SU-DHL-6 (cell line): ENCODE results near the gene LSR.

ENCODE experiments used
- H2AFZ ChIP-seq: fragments of 200-600 bp; sonication (generic); 2 replicates; pipeline ENCODE4 v1.6.1; 2014; ENCODE audit warnings: low read depth, mild to moderate bottlenecking, moderate library complexity, mixed read lengths, antibody characterized with exemption, low read length; ENCODE audit not compliant: severe bottlenecking
- H3F3A ChIP-seq: fragments of 200-600 bp; shearing (Covaris generic); 2 replicates; pipeline ENCODE4 v1.6.0; 2016; ENCODE audit warnings: antibody characterized with exemption, mild to moderate bottlenecking; ENCODE audit not compliant: insufficient read depth
- H3K27ac ChIP-seq: fragments of 200-600 bp; sonication (generic); 2 replicates; pipeline ENCODE4 v1.5.1; 2016; ENCODE audit warnings: low read depth, mild to moderate bottlenecking, low read length, moderate library complexity, mixed read lengths
- H3K27me3 ChIP-seq: fragments of 200-600 bp; sonication (generic), shearing (Covaris generic); 2 replicates; pipeline ENCODE4 v1.6.0; 2014; ENCODE audit warnings: mild to moderate bottlenecking, low read length
- H3K36me3 ChIP-seq: fragments of 200-600 bp; sonication (generic); 2 replicates; pipeline ENCODE4 v1.6.1; 2014; ENCODE audit warnings: mild to moderate bottlenecking, low read length, mixed read lengths
- H3K4me2 ChIP-seq: fragments of 300-600, 200-600 bp; shearing (Covaris generic), sonication (generic); 2 replicates; pipeline ENCODE4 v1.6.0; 2014; ENCODE audit warnings: low read length, low read depth, mild to moderate bottlenecking; ENCODE audit not compliant: poor library complexity, severe bottlenecking
- H3K4me3 ChIP-seq: fragments of 200-600 bp; sonication (generic); 2 replicates; pipeline ENCODE4 v1.5.1; 2014; ENCODE audit warnings: antibody characterized with exemption, low read length, mild to moderate bottlenecking, mixed read lengths; ENCODE audit not compliant: insufficient read depth, poor library complexity, severe bottlenecking
- H3K79me2 ChIP-seq: fragments of 200-600 bp; sonication (generic); 2 replicates; pipeline ENCODE4 v1.6.1; 2014; ENCODE audit warnings: mild to moderate bottlenecking, low read length, moderate library complexity; ENCODE audit not compliant: insufficient read depth
- H3K9ac ChIP-seq: fragments of 200-600 bp; sonication (generic); 2 replicates; pipeline ENCODE4 v1.7.0; 2014; ENCODE audit warnings: mild to moderate bottlenecking, low read length
- H3K9me2 ChIP-seq: fragments of 200-600 bp; sonication (generic); replicated peaks from 2 replicates; pipeline ENCODE4 v1.6.1; 2014; ENCODE audit warnings: low read length; ENCODE audit not compliant: insufficient read depth
- H3K9me3 ChIP-seq: fragments of 200-600 bp; sonication (generic); 2 replicates; pipeline ENCODE4 v1.6.1; 2014; ENCODE audit warnings: low read length, mixed read lengths; ENCODE audit not compliant: insufficient read depth
- H4K20me1 ChIP-seq: fragments of 200-600 bp; sonication (generic); 2 replicates; pipeline ENCODE4 v1.6.1; 2014; ENCODE audit warnings: low read depth, mild to moderate bottlenecking, antibody characterized with exemption, low read length, moderate library complexity, mixed read lengths
- EZH2phosphoT487 ChIP-seq: fragments of 200-600 bp; sonication (generic), shearing (Covaris generic); conservative IDR thresholded peaks from 2 replicates; pipeline ENCODE4 v1.6.1; 2018; ENCODE audit warnings: mild to moderate bottlenecking, antibody characterized with exemption, low read length, moderate library complexity, mixed read lengths
- TF ChIP-seq, protein P1 (sequence below): fragments of 200-600 bp; sonication (generic); IDR thresholded peaks from one replicate; pipeline ENCODE4 v1.5.1; 2017; ENCODE audit warnings: antibody characterized with exemption, mild to moderate bottlenecking, low read length, moderate library complexity; ENCODE audit not compliant: insufficient read depth, poor library complexity, severe bottlenecking

The LSR gene

DNA sequence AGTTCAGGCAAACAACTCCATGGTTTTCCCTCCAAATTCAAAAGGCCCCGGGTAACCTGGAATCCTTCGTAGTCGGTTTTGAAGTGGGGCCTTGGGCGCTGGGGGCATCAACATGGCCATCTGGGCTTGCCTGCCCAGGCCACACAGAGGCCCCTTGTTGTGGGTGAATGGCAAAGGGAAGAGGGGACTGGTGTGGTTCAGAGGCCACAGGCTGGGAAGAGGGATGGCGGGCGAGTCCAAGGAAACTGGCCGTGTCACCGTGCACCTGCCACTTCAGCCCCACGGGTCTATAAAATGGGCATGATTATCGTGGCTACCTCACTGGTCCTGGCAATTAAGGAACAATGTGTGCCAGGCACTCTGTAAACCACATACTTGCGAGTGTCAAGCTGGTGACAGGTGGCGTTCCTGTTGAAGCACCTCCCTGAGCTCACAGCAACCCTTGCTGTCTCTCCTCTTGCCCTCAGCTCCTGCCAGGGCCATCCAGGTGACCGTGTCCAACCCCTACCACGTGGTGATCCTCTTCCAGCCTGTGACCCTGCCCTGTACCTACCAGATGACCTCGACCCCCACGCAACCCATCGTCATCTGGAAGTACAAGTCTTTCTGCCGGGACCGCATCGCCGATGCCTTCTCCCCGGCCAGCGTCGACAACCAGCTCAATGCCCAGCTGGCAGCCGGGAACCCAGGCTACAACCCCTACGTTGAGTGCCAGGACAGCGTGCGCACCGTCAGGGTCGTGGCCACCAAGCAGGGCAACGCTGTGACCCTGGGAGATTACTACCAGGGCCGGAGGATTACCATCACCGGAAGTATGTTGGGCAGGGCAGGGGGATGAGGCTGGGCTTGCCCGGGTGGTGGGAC lies 1.3 kb downstream of the LSR start:
- peak overlapping the region; percentile 59 for H3K4me2 ChIP-seq
- peak overlapping the region; percentile 85 for H3K9ac ChIP-seq
- no peaks in the 10 kb centered on the region for H4K20me1 ChIP-seq
- H3K27ac ChIP-seq: no peak overlapping the region
- no peaks in the 10 kb centered on the region for H3K9me3 ChIP-seq
- TF ChIP-seq, protein P1, sequence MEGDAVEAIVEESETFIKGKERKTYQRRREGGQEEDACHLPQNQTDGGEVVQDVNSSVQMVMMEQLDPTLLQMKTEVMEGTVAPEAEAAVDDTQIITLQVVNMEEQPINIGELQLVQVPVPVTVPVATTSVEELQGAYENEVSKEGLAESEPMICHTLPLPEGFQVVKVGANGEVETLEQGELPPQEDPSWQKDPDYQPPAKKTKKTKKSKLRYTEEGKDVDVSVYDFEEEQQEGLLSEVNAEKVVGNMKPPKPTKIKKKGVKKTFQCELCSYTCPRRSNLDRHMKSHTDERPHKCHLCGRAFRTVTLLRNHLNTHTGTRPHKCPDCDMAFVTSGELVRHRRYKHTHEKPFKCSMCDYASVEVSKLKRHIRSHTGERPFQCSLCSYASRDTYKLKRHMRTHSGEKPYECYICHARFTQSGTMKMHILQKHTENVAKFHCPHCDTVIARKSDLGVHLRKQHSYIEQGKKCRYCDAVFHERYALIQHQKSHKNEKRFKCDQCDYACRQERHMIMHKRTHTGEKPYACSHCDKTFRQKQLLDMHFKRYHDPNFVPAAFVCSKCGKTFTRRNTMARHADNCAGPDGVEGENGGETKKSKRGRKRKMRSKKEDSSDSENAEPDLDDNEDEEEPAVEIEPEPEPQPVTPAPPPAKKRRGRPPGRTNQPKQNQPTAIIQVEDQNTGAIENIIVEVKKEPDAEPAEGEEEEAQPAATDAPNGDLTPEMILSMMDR: no peak
- TF ChIP-seq EZH2phosphoT487: no peak
- peak overlapping the region; percentile 85 for H3K4me3 ChIP-seq
- H2AFZ ChIP-seq: no peak overlapping the region
- no peaks in the 10 kb centered on the region for H3K9me2 ChIP-seq
- H3F3A ChIP-seq: peaks cover 16% of the 10 kb centered on the region
- peaks cover 16% of the 10 kb centered on the region; the same call in 1 of the 2 replicates for H3K79me2 ChIP-seq
- no peaks in the 10 kb centered on the region for H3K27me3 ChIP-seq
- no peaks in the 10 kb centered on the region for H3K36me3 ChIP-seq

GRCh38 chr19:35251456-35251855 lies 2.7 kb downstream of the LSR start:
- H3K36me3 ChIP-seq: no peaks in the 10 kb centered on the region
- no peak overlapping the region for H3K4me2 ChIP-seq
- no peak overlapping the region for H2AFZ ChIP-seq
- H3K9ac ChIP-seq: no peak overlapping the region
- H3K9me3 ChIP-seq: no peaks in the 10 kb centered on the region
- no peaks in the 10 kb centered on the region for H3K27me3 ChIP-seq
- peaks cover 16% of the 10 kb centered on the region; the same call in 1 of the 2 replicates for H3K79me2 ChIP-seq
- H3F3A ChIP-seq: peaks cover 12% of the 10 kb centered on the region
- H3K4me3 ChIP-seq: no peak overlapping the region
- TF ChIP-seq EZH2phosphoT487: no peak
- TF ChIP-seq, protein P1: no peak
- H4K20me1 ChIP-seq: no peaks in the 10 kb centered on the region
- H3K9me2 ChIP-seq: no peaks in the 10 kb centered on the region
- no peak overlapping the region for H3K27ac ChIP-seq

GRCh38 chr19:35253316-35254286 lies 4.8 kb downstream of the LSR start:
- Histone ChIP-seq H3F3A (no peaks in the 10 kb centered on the region), H4K20me1 (no peaks in the 10 kb centered on the region), H3K9me3 (no peaks in the 10 kb centered on the region), H3K79me2 (peaks cover 16% of the 10 kb centered on the region; the same call in 1 of the 2 replicates), H3K9me2 (no peaks in the 10 kb centered on the region), H3K9ac (no peak overlapping the region), H3K4me3 (no peak overlapping the region), H2AFZ (no peak overlapping the region), H3K36me3 (no peaks in the 10 kb centered on the region), H3K4me2 (no peak overlapping the region), H3K27ac (no peak overlapping the region), H3K27me3 (no peaks in the 10 kb centered on the region)
- TF ChIP-seq, protein P1: no peak
